Body of pancreas (tissue), 4 donors: ENCODE data around the gene ZNF777. TPM values are rescaled to one million over a fixed set of nuclear protein-coding genes. Genes with fewer than 3 reads are reported as not detected.

ENCODE experiments used
- ATAC-seq: fragments of 150-250 bp; one replicate; pipeline ENCODE4 v1.9.1; 2016
- DNase-seq, 4 donors: peaks; one replicate each; pipeline ENCODE4 v3.0.0-alpha.2; 2019
- H3K27ac ChIP-seq, 4 donors: fragments of 200-600 bp; sonication (generic); 1 replicate in 3 of 4; 2 replicates in 1 of 4; pipeline versions ENCODE4 v1.5.1 to v1.6.1; 2016 to 2019; ENCODE audit warnings: mild to moderate bottlenecking in 1 of 4, mixed read lengths in 1 of 4, moderate library complexity in 1 of 4
- H3K27me3 ChIP-seq, 2 donors: fragments of 200-600 bp; sonication (generic); one replicate each; pipeline ENCODE4 v1.6.0; 2016; ENCODE audit warnings: mild to moderate bottlenecking in 1 of 2
- H3K36me3 ChIP-seq, 2 donors: fragments of 200-600 bp; sonication (generic); replicated peaks in 1 of 2; 2 replicates each; pipeline ENCODE4 v1.5.1; 2016; ENCODE audit warnings: low read depth in 2 of 2; ENCODE audit not compliant: insufficient read depth in 1 of 2
- H3K4me1 ChIP-seq: fragments of 200-600 bp; sonication (generic); one replicate; pipeline ENCODE4 v1.6.0; 2016
- H3K4me3 ChIP-seq, 2 donors: fragments of 200-600 bp; sonication (generic); 1 replicate in 1 of 2; 2 replicates in 1 of 2; pipeline ENCODE4 v1.5.1; 2016 to 2019
- H3K9me3 ChIP-seq, 3 donors: fragments of 200-600 bp; sonication (generic); 1 replicate in 2 of 3; 2 replicates in 1 of 3; pipeline ENCODE4 v1.5.1; 2016
- POLR2A ChIP-seq, 3 donors: fragments of 450-650 bp; IDR thresholded peaks; one replicate each; pipeline ENCODE4 v1.6.1; 2016; ENCODE audit warnings: antibody characterized with exemption in 3 of 3, mild to moderate bottlenecking in 2 of 3
- WGBS, 2 donors: methylation state at CpG; one replicate each; pipeline ENCODE4 v1.1.5; 2017; 5-methylcytosine and 5-hydroxymethylcytosine counted together
- intact Hi-C: fragments of 100-400 bp; cut with DNase I; formaldehyde crosslinking; loops from one replicate; pipeline ENCODE4 v1.15.1; 2023
- total RNA-seq, 2 donors: library from RNA; depleted of rRNA; stranded (reverse); fragments of >200 nt; gene quantifications; one replicate each; pipeline ENCODE4 v1.1.0, GENCODE V29; 2016
- TF ChIP-seq, protein P1 (sequence below), 7 experiments: fragments of 450-650 bp in 4 of 7; fragments of 200-600 bp in 3 of 7; sonication (generic) in 3 of 7; IDR thresholded peaks; one replicate each; pipeline ENCODE4 v1.5.1; 2016 to 2019; ENCODE audit warnings: antibody characterized with exemption in 7 of 7

ZNF777 gene
- total RNA-seq, 2 donors from 2014 or later, result 8.3 to 10.5 TPM

DNA sequence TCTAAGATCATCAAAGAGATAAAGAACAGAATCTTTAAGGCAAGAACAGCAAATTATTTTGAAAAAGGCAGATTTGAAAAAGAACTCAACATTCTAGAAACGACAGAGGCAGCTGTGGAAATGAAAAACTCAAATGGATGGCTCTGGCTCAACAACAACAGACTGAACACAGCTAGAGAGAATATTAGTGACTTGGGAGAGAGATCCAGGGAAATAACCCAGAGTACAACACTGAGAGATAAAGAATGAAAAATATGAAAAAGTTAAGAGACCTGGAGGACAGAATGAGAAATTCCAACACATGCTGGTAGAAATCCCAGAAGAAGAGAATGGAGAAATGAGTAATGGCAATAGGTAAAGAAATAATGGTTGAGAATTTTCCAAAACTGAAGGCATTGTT, 17.9 kb upstream of the ZNF777 start:
- ATAC-seq, result no peak
- intact Hi-C loops, result no loop called here
- peaks cover 5 to 20% of the 10 kb centered on the region in 2 donors for H3K36me3 ChIP-seq

DNA sequence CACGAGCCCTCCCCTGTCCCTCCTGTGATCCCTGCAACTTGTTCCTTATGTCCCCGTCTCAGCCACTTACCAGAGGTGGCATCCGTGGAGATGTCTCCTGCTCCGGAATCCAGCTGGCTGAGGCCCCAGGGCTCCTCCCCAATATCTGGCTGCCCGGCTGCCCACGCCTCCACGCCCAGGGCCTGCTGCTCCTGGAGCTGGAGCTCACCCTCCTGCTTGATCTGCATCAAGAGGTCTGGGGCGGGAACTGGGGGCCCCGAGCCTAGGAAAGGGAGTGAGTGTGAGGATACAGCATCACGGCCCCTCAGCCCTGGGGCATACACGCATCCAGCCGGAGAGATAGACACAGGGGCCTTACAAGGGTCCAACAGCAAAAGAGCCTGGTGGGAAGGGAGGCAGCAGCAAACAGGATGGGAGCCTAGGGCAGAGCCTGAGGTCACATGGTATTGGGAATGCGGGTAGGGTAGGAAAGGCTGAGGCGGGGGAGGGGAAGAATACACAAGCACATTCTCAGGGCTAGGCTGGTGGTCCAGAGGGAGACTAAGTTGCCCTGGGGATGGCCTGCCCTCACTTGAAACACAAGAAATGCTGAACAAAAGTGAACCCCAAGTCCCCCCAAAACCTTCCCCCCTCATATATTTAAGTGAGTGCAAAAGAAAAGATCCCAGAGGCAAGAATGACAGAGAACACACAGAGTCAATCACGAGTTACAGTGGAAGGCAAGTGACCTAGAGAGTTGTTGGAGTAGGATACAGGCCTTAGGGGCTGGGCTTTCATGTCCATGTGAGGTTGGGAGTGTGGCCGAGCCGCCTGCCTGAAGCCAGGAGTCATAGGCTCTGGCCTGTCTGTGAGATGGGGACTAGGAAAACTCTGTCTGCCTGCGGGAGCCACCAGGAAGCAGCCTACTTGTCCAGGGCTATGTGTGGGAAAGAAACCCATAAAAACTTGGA, 16.9 kb upstream of the ZNF777 start:
- no peak for TF ChIP-seq POLR2A (IDR thresholded peaks at IDR 0.05)
- TF ChIP-seq, protein P1, sequence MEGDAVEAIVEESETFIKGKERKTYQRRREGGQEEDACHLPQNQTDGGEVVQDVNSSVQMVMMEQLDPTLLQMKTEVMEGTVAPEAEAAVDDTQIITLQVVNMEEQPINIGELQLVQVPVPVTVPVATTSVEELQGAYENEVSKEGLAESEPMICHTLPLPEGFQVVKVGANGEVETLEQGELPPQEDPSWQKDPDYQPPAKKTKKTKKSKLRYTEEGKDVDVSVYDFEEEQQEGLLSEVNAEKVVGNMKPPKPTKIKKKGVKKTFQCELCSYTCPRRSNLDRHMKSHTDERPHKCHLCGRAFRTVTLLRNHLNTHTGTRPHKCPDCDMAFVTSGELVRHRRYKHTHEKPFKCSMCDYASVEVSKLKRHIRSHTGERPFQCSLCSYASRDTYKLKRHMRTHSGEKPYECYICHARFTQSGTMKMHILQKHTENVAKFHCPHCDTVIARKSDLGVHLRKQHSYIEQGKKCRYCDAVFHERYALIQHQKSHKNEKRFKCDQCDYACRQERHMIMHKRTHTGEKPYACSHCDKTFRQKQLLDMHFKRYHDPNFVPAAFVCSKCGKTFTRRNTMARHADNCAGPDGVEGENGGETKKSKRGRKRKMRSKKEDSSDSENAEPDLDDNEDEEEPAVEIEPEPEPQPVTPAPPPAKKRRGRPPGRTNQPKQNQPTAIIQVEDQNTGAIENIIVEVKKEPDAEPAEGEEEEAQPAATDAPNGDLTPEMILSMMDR (IDR thresholded peaks at IDR 0.05), result no peak
- no peak for ATAC-seq
- no peaks in the 10 kb centered on the region for H3K27me3 ChIP-seq
- H3K9me3 ChIP-seq, result no peaks in the 10 kb centered on the region
- H3K4me1 ChIP-seq, result no peaks in the 10 kb centered on the region
- intact Hi-C loops, result no loop called here
- no peak for DNase-seq
- H3K4me3 ChIP-seq, result no peak overlapping the region
- H3K27ac ChIP-seq, result no peak overlapping the region
- H3K36me3 ChIP-seq, result peaks cover 5 to 20% of the 10 kb centered on the region in 2 donors
- 92 to 97% methylated on average over 13 to 14 of the region's 18 CpGs for WGBS, 2 donors

More for the DNA sequence above, 17.9 kb upstream of the ZNF777 start:
- Histone ChIP-seq H3K27ac (no peak overlapping the region), H3K4me1 (no peaks in the 10 kb centered on the region), H3K27me3 (no peaks in the 10 kb centered on the region), H3K9me3 (no peaks in the 10 kb centered on the region), H3K4me3 (no peak overlapping the region)
- no peak for DNase-seq
- WGBS, 2 donors, result 95 to 100% methylated on average over 1 of the region's 1 CpG
- no peak for TF ChIP-seq POLR2A (IDR thresholded peaks at IDR 0.05)
- TF ChIP-seq, protein P1 (IDR thresholded peaks at IDR 0.05), result no peak

DNA sequence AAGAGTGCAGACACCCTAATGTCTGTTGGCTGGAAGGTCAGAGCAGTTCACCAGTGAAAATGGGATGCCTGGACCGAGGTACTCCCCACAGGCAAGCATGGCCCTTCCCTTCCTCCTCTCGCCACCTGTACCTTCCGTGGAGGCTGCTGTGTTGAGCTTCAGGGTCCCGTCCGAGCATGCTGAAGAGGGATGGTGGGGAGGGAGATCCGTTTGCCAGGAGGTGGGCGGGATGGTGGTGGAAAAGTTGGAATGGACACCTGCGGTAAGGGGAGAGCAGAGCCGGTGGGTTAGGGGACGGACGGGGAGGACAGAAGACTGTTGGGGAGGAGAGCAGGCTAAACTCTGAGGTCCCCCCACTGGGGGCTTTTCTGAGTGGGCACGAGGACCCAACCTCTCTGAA, 15.9 kb upstream of the ZNF777 start:
- ATAC-seq (no peak), DNase-seq (no peak)
- Histone ChIP-seq H3K9me3 (no peaks in the 10 kb centered on the region), H3K4me1 (no peaks in the 10 kb centered on the region), H3K4me3 (no peak overlapping the region), H3K27ac (no peak overlapping the region), H3K36me3 (peaks cover 5 to 20% of the 10 kb centered on the region in 2 donors), H3K27me3 (no peaks in the 10 kb centered on the region)
- 94 to 95% methylated on average over 12 of the region's 12 CpGs for WGBS, 2 donors
- TF ChIP-seq, protein P1 (IDR thresholded peaks at IDR 0.05), result no peak
- no peak for TF ChIP-seq POLR2A (IDR thresholded peaks at IDR 0.05)
- intact Hi-C loops, result no loop called here

DNA sequence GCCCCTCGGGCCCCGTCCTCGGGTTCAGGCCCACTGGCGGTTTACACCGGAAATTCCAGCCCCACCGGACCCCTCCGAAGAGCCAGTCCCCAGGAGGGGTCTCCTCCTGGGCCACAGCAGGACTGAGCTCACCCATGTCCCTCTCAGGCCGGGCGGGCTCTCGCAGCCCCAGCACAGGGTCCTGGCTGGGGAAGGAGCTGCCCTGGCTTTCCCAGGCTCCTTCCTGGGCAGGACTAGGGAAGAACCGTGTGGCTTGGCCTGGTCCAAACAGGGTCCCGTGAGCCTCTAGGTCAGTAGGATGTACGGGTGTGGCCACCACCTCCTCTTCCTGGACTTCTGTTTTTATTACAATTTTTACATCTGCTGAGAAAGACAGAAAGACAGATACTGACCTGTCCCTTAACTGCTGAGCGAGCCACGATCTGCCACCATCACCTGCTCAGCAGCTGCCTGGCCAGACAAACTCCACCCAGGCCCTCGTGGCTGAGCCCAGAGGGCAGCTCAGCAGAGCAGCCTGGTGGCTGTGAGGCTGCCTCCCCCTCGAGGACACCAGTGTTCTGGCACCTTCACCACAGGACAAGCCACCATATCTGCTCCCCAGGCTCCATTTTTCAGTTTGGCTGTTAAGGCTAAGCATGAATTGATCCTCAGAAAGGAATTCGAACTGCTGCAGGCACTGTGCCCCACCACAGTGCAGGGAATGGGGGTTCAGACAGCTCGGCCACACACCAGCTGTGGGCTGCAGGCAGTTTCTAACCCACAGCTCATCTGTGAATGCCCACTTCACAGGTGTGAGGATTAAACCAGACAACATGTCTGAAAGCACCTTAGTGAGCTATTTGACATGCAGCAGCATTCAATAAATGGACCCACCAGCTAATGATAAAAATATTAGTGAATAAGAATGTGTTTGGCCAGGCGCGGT, 14.5 kb upstream of the ZNF777 start:
- peaks cover 5 to 20% of the 10 kb centered on the region in 2 donors for H3K36me3 ChIP-seq
- H3K4me1 ChIP-seq, result no peaks in the 10 kb centered on the region
- no peaks in the 10 kb centered on the region for H3K27me3 ChIP-seq
- 94 to 98% methylated on average over 9 to 15 of the region's 21 CpGs for WGBS, 2 donors
- DNase-seq, result no peak
- TF ChIP-seq, protein P1 (IDR thresholded peaks at IDR 0.05), result no peak
- no peak for TF ChIP-seq POLR2A (IDR thresholded peaks at IDR 0.05)
- no peak overlapping the region for H3K27ac ChIP-seq
- no peak overlapping the region for H3K4me3 ChIP-seq
- intact Hi-C loops, result no loop called here
- no peaks in the 10 kb centered on the region for H3K9me3 ChIP-seq
- ATAC-seq, result no peak
